Endothelial cell of hepatic sinusoid (primary cell): ENCODE results near the gene DCUN1D4.
"Not testable (repeated sequence)": the region's sequence is repeated elsewhere in the genome, so short reads cannot be mapped to it uniquely, and the experiment has no call there.

ENCODE experiments used
- in situ Hi-C: cut with HindIII; loops from 2 replicates; pipeline ENCODE4 v1.10.0; 2017; ENCODE audit warnings: low sequenced_read_pairs

Gene DCUN1D4

GRCh38 chr4:51890760-51891159 lies 47.8 kb downstream of the DCUN1D4 start:
- in situ Hi-C loops: no loop called here

DNA sequence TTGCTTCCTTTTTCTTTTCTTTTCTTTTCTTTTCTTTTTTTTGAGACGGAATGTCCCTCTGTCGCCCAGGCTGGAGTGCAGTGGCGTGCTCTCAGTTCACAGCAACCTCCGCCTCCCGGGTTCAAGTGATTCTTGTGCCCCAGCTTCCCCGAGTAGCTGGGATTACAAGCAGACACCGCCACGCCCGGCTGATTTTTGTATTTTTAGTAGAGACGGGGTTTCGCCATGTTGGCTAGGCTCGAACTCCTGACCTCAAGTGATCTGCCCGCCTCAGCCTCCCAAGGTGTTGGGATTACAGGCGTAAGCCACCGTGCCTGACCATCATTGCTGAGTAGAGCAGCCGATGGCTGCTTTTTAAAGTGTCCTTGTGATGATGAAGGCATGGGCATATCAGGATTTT lies 50.4 kb downstream of the DCUN1D4 start:
- in situ Hi-C loops: not testable (repeated sequence)

- in situ Hi-C loops: no loop called here
These were observed 51.2 kb downstream of the DCUN1D4 start for GRCh38 chr4:51894059-51894645.

GRCh38 chr4:51895158-51895557 lies 52.2 kb downstream of the DCUN1D4 start:
- in situ Hi-C loops: no loop called here

- in situ Hi-C loops: no loop called here
These were observed 53.0 kb downstream of the DCUN1D4 start for GRCh38 chr4:51895816-51896408.

DNA sequence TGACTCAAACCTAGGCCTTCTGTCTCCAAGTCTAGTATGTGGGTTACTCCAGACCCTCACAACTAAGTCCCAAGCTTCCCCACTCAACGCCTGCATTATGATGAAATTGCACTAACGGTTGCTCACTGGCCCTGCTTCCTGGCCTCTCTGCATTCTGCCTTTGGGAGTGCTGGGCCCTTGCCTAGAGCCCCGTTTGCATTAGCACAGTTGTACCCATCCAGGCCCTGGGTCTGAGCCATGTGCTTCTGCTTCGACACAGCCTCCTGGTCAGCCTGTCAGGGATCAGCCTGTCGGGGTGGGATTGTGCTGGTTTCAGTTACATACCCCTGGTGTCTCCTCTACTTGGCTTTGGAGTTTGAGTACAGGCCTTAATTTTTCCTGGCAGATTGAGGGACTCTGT lies 58.4 kb downstream of the DCUN1D4 start:
- in situ Hi-C loops: loop anchor here (5.0 kb wide), 1 partner anchor 44 kb away; no protein-coding TSS in a partner anchor

GRCh38 chr4:51906167-51906958 lies 63.4 kb downstream of the DCUN1D4 start:
- in situ Hi-C loops: no loop called here

DNA sequence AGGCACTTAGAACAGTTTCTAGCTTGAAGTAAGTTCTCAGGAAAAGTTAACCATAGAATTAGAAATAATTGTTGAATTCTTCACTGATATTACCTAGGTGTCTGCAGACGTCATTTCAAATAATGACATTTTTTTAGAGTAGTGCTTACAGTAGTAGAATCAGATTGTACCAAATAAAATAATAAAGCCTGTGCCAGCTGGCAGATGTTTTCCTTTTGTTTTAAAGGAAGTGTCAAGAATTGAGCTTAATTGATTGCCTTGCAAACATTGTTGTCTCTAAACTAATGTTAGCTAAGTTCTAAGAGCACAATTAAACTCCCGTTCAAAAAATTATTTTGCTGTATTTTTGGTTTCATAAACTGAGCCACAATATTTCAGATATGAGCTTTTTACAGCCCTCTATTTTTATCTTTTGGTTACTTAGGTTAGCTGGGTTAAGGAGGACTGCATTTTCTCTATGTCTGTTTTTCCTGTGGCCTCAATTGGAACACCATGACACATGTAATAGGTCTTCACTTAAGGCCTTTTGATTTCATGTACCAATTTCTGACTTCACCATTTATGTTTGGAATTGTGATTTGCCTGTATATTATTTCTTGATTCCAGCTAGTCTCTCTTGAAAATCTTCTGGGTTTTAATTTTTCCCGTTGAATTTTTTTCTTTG lies 64.2 kb downstream of the DCUN1D4 start:
- in situ Hi-C loops: no loop called here

- in situ Hi-C loops: no loop called here
These were observed 66.3 kb downstream of the DCUN1D4 start for GRCh38 chr4:51909236-51909703.

- in situ Hi-C loops: no loop called here
These were observed 75.3 kb downstream of the DCUN1D4 start for GRCh38 chr4:51918251-51918650.

- in situ Hi-C loops: no loop called here
These were observed 80.4 kb downstream of the DCUN1D4 start for GRCh38 chr4:51923343-51923742.

DNA sequence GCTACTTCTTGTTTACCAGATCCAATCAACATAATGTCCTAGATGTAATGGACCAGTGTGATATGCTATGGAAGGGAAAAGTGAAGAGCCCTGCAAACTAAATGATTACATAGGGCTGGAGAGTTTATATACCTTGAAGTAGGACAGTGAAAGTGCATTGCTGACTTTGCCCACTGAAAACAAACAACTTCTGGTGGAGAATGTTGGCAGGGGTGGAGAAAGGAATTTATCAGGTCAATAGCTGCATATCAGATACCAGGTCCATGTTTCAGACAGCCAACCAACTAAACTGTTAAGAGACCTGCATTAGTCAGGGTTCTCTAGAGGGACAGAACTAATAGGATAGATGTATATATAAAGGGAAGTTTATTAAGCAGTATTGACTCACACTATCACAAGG lies 82.4 kb downstream of the DCUN1D4 start:
- in situ Hi-C loops: no loop called here

GRCh38 chr4:51930557-51930956 lies 87.6 kb downstream of the DCUN1D4 start:
- in situ Hi-C loops: no loop called here

- in situ Hi-C loops: no loop called here
These were observed 88.5 kb downstream of the DCUN1D4 start for GRCh38 chr4:51931461-51931860.

- in situ Hi-C loops: no loop called here
These were observed 89.3 kb downstream of the DCUN1D4 start for GRCh38 chr4:51932261-51932660.

DNA sequence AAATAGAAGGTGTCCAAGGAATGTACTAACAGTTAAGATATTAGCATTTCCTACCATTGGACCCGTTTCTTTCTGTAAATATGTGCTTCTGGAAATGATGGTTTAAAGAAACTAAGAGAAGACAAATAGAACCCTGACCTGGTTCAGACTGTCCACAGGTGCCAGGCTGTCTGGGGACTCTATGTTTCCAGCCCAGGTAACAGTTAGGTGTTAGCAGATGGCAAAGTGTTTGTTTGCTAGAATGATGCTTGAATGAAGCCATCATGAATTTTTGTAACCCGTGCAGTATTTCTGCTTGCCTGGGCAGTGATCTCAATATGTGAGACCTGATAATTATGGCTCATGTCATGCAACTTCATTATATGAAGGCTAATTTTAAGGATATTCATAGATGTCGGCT lies 89.7 kb downstream of the DCUN1D4 start:
- in situ Hi-C loops: no loop called here

GRCh38 chr4:51940460-51940859 lies 97.5 kb downstream of the DCUN1D4 start:
- in situ Hi-C loops: not testable (repeated sequence)

DNA sequence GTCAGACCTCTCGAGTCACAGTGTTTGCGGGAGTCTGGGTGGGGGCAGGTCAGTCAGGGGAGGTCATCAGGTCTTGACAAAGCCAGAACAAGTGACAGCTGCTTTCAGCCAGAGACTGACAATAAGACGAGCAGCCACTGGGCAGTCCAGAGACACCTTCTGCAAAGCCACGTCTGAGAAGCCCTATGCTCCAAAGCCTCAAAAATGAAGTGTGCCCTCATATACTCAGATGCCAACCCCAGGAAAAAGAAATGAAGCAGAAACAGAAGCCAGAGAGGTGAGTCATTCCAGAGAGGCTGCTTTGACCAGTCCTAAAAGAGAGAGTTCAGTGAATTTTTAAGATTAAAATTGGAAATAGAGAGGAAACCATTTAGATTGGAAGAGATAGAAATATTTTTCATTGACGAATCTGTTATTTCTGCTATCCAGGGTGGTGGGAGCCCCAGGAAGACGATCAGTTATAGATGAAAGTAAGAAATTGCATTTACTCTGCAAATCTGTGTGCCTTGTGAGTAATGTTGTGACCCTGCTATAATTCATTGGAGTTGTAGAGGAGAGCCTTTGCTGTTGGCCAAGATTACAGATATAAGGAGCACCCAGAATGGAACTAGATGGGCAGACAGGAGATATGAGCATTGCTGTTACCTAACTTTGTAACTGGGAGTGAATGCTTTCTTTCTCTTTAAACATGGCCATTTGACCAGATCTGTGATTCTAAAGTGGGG lies 99.3 kb downstream of the DCUN1D4 start:
- in situ Hi-C loops: no loop called here

- in situ Hi-C loops: no loop called here
These were observed 99.9 kb downstream of the DCUN1D4 start for GRCh38 chr4:51942833-51943215.

GRCh38 chr4:51943221-51943620 lies 100.3 kb downstream of the DCUN1D4 start:
- in situ Hi-C loops: no loop called here
